GM18519 (cell line): ENCODE measurements around the gene TPH2.

ENCODE experiments used
- ATAC-seq: cut with Tn5 transposase; IDR thresholded peaks from one replicate; pipeline ENCODE4 v1.9.1; 2021; ENCODE audit warnings: mild to moderate bottlenecking, moderate library complexity; ENCODE audit not compliant: unreplicated experiment, low FRiP score

TPH2 gene

DNA sequence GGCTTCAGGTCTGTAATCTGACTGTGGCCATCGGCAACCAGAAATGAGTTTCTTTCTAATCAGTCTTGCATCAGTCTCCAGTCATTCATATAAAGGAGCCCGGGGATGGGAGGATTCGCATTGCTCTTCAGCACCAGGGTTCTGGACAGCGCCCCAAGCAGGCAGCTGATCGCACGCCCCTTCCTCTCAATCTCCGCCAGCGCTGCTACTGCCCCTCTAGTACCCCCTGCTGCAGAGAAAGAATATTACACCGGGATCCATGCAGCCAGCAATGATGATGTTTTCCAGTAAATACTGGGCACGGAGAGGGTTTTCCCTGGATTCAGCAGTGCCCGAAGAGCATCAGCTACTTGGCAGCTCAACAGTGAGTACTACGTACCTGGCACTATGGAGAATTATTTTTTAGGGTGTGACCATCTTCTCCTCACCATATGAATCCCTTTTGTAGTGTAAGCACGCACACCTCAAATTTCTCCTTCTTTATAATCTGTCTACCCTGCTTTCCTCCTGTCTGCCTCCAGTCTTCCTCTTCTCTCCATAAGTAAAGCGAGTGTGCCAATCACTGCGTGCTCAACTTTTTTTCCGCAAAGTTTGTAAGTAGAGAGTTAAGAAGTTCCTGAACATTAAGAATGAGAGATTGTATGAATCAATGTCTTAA is at the start of gene TPH2:
Gene TPH2, plus strand, starts transcription at position 118 of the 658 bp plus-strand sequence. Its CDS starts 142 bp downstream, at position 260.
- peak; percentile 42 for ATAC-seq

GRCh38 chr12:71890475-71890874 is 48.2 kb upstream of the TPH2 start:
- ATAC-seq, result no peak

GRCh38 chr12:71892059-71892458 is 46.6 kb upstream of the TPH2 start:
- no peak for ATAC-seq

- ATAC-seq, result no peak
Observed at GRCh38 chr12:71896205-71896882, 42.3 kb upstream of the TPH2 start.

- no peak for ATAC-seq
Observed at GRCh38 chr12:71900091-71900490, 38.6 kb upstream of the TPH2 start.

DNA sequence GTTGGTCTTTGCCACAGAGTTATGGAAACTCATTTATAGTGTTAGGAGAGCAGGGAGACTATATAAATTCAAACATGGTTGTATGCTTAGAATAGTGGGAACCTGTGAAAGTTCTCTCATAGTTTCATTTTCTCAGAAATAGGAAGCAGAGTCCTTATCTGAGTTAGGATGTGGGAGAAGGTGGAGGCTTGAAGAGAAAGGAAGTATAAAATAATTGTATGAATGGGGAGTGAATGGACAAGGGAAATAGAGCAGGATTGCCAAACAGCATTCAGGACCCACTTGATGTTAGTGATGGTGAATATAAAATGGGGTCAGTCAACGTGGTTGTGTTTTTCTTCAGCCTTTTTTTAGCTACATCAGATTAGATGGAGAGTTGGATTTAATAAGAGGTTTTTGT is 34.0 kb upstream of the TPH2 start:
- ATAC-seq, result no peak

DNA sequence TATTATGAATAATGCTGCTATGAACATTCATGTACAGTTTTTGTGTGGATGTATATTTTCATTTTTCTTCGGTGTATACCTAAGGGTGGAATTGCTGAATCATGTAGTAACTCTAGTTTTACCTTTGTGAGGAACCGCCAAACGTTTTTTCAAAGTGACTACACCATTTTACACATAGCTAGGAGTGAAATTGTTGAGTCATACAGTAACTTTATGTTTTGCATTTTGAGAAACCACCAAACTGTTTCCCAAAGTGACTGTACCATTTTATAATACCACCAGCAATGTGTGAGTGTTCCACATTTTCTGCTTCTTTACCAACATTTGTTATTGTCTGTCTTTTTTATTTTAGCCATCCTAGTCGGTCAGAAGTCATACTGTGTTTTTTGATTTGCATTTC is 3.1 kb upstream of the TPH2 start:
- ATAC-seq, result peak; percentile 85

- ATAC-seq, result no peak
Observed at GRCh38 chr12:71940068-71940467, 1.4 kb downstream of the TPH2 start.

DNA sequence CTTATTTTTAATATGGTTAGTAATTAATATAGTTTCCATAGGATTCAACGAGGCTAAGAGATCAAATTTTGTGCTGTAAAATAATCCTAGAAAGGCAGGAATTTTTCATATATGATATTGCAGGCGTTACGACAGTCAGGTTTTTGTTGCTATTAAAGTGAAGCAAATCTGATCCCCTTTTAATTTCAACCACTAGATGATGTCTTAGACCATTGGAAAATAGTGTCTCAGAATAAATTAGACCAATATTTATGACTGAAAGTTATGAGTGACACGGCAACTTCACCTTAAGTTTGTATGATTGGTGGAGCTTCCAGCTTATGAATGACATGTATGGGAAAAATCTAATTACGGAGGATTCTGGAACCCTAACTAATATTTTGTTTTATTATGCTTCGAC is 2.5 kb downstream of the TPH2 start:
- ATAC-seq, result no peak

DNA sequence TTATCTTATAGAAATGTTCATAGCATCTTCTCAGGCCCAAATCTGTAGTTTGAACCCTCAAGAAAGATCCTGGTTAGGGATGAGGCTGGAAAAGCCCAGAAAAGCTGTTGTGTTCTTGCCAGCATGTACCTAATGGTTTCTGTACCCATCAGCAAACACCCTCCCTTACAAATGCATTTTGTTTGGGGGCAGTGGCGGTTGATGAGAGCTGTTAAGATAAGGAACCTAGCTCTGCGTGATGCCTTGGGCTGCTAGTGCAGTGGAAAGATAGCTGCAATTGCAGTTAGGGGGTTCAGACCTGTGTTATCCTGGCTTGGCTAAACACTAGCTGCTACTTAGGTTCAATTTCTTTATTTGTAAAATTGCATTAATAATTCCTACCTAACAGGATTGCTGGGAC is 3.6 kb downstream of the TPH2 start:
- ATAC-seq, result no peak

DNA sequence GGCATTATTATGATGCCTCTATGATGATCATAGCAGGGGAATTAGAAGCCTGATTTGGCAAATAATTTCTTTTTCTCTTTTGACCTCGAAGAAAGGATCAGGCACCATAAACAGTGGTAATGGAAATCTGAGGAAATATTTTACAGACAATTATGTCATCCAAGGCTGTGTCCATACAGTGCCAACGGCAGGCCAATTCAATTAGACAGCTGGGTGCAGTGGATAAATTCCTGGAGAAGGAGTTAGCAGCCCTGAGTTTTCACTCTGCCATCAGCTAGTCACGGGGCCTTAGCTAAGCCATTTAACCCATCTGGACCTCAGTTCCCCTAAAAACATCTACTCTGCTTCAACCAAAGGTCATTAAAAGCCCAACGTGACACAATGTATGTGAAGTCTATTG is 4.1 kb downstream of the TPH2 start:
- ATAC-seq, result no peak

GRCh38 chr12:71945121-71945520 is 6.5 kb downstream of the TPH2 start:
- ATAC-seq, result no peak

- ATAC-seq, result no peak
Observed at GRCh38 chr12:71945883-71946282, 7.2 kb downstream of the TPH2 start.

DNA sequence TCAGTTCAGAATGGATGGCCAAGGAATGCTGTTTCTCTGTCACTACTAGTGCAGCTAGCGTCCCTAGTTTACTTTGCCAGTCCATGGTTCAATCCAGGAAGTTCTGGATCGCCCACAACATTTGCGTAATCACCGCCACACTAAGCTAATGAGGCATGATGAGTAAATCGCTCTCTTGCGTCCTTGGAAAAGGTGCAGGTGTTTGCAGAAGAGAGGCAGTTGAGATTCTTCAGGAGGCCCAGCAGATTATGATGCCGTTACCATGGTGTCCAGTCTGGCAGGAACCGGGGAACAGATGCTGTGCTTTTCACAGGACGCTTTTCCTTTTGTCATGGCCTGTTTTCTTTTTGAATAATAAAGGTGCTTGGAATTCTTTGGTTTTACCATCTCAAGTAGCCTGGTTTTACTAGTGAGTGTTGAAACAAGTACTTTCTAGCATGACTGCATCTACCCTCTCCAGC is 9.0 kb downstream of the TPH2 start:
- ATAC-seq, result no peak

- ATAC-seq, result no peak
Observed at GRCh38 chr12:71948390-71948789, 9.7 kb downstream of the TPH2 start.

- ATAC-seq, result no peak
Observed at GRCh38 chr12:71949646-71950045, 11.0 kb downstream of the TPH2 start.

DNA sequence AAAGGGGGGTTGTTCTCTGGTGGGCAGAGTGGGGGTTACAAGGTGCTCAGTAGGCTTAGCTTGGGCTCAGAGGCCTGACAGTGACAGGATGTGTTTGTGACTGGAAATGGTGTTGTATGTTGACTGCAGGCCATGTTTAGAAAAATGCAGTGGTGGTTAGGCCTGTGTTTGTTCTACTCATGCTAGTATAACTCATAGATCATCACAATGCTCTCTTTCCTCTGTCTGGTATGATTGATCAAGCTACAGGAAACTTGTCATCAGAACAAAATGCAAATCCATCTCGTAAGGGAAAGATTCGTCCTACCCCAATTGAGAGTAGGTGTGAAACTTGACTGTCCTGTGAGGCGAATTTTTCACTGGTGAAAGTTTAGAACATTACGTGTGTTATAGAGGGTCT is 11.8 kb downstream of the TPH2 start:
- ATAC-seq, result no peak

- ATAC-seq, result no peak
Observed at GRCh38 chr12:71950819-71951218, 12.2 kb downstream of the TPH2 start.

GRCh38 chr12:71954083-71954778 is 15.6 kb downstream of the TPH2 start:
- no peak for ATAC-seq

GRCh38 chr12:71954861-71955260 is 16.2 kb downstream of the TPH2 start:
- no peak for ATAC-seq

GRCh38 chr12:71955970-71956369 is 17.3 kb downstream of the TPH2 start:
- no peak for ATAC-seq

- no peak for ATAC-seq
Observed at GRCh38 chr12:71958056-71958455, 19.4 kb downstream of the TPH2 start.
